Epithelial cell of esophagus (primary cell): ENCODE data around the gene GPC4.

Source experiments
- DNase-seq: peaks from one replicate; pipeline ENCODE4 v3.0.0; 2010; ENCODE audit warnings: low read depth
- H3K4me3 ChIP-seq: 2 replicates; pipeline ENCODE4 v1.5.1; 2011; ENCODE audit warnings: mild to moderate bottlenecking, low read length, control low read depth
- TF ChIP-seq, protein P1 (sequence below): IDR thresholded peaks from 2 replicates; pipeline ENCODE4 v1.5.1; 2011; ENCODE audit warnings: low read depth, mild to moderate bottlenecking, low read length, control low read depth, inconsistent platforms; ENCODE audit not compliant: insufficient read depth; ENCODE audit errors: missing control alignments

Gene GPC4

DNA sequence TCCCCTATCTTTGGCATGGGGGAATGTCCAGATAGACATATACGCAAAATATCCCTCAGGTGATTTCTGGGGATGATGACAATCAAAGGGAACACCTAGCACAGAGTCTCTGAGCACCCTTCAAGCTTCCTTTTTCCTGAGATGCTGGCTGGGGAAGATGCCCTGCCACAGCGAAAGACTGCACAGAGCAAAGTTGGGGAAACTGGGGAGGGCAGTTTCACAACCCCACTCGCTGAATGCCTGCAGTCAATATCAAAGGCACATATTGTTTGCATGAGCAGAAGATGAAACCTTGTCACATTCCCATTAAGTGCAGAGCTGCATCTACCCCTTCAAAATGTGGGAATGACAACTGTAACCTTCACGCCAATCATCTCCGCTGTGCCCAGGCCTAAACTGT lies 2.6 kb downstream of the GPC4 start:
- no peak for DNase-seq
- TF ChIP-seq, protein P1, sequence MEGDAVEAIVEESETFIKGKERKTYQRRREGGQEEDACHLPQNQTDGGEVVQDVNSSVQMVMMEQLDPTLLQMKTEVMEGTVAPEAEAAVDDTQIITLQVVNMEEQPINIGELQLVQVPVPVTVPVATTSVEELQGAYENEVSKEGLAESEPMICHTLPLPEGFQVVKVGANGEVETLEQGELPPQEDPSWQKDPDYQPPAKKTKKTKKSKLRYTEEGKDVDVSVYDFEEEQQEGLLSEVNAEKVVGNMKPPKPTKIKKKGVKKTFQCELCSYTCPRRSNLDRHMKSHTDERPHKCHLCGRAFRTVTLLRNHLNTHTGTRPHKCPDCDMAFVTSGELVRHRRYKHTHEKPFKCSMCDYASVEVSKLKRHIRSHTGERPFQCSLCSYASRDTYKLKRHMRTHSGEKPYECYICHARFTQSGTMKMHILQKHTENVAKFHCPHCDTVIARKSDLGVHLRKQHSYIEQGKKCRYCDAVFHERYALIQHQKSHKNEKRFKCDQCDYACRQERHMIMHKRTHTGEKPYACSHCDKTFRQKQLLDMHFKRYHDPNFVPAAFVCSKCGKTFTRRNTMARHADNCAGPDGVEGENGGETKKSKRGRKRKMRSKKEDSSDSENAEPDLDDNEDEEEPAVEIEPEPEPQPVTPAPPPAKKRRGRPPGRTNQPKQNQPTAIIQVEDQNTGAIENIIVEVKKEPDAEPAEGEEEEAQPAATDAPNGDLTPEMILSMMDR, result no peak
- H3K4me3 ChIP-seq, result no peak overlapping the region

DNA sequence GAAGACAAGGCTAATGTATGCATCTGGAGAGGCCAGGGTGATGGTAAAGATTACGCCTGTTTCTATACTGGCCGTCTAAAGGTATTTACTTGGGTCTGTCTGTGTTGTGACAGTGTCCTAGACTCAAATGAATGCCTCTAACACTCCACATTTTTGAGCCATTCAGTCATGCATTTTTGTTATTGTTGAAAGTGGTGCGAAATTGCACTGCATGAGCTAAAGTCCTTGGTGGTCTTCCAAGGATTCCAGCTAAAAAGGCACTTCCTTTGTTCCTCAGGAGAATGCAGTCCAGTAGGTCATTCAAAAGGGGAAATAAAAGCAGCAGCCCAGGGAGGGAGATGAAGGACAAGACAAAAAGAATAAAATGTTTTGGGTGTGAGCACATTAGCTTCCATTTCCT lies 3.0 kb downstream of the GPC4 start:
- no peak overlapping the region for H3K4me3 ChIP-seq
- TF ChIP-seq, protein P1, result no peak

DNA sequence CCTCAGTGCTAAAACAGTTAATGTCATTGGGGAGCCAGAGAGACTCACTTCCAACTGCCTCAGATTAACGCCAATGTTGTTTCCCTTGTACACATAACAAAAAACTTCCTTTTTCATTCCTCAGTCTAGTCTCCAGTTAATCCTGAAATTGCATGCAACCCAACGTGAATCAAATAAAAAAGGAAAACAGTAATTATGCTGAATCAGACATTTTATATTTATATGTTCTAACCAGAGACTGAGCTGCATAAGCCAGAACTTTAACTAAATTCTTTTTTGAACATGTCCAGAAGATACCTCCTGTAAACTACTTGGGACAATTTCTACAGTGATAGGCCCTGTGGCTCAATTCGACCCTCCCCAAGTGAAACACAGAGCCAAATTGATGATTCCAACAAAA lies 4.7 kb downstream of the GPC4 start:
- H3K4me3 ChIP-seq, result no peak overlapping the region
- TF ChIP-seq, protein P1, result no peak
- DNase-seq, result no peak

More for the DNA sequence above, 3.0 kb downstream of the GPC4 start:
- no peak for DNase-seq

DNA sequence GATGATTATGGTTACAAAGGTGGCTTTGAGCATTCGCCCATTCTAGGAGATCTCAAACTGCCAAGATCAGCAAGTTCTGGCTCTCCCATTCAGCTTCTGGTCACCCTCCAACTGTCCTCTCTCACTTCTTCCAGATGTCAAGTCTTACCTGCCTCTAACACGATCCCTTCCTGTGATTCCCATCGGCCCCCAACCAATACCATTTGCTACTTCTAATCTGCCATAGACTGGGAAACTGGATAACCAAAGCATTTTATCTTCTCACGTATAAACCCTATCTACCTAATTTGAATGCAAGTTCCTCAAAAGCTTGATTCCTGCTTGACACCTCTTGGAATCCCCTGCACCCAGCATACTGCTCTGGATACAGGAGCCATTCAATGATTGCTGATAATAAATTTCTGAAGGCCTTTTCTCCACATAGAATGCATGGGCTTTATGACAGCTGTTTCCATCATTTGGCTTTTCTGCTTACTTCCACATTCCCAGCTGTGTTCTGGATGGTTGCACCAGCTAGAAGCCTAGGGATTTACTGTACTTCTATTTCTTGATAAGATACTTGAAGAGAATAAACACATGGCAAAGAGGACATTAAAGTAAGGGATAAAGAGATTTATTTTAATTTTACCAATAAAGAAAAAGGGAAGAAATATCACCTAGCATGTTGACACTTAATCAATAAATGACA lies 9.6 kb downstream of the GPC4 start:
- no peak overlapping the region for H3K4me3 ChIP-seq
- TF ChIP-seq, protein P1, result no peak
- no peak for DNase-seq

DNA sequence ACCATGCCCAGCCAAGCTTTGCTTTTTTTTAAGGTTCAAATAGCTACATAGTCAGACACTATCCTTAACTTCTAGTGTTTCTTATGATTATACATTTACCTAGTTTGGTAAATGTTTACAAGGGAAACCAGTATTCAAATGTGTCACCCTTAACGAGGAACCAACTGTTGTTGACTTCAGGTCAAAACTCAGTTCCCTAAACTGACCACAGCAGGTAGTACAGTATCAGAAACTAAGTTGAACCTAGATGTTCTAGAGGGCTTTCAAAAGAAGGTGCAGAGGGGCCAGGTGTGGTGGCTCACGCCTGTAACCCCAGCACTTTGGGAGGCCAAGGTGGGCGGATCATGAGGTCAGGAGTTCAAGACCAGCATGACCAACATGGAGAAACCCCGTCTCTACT lies 11.3 kb downstream of the GPC4 start:
- TF ChIP-seq, protein P1, result no peak
- no peak overlapping the region for H3K4me3 ChIP-seq
- no peak for DNase-seq

DNA sequence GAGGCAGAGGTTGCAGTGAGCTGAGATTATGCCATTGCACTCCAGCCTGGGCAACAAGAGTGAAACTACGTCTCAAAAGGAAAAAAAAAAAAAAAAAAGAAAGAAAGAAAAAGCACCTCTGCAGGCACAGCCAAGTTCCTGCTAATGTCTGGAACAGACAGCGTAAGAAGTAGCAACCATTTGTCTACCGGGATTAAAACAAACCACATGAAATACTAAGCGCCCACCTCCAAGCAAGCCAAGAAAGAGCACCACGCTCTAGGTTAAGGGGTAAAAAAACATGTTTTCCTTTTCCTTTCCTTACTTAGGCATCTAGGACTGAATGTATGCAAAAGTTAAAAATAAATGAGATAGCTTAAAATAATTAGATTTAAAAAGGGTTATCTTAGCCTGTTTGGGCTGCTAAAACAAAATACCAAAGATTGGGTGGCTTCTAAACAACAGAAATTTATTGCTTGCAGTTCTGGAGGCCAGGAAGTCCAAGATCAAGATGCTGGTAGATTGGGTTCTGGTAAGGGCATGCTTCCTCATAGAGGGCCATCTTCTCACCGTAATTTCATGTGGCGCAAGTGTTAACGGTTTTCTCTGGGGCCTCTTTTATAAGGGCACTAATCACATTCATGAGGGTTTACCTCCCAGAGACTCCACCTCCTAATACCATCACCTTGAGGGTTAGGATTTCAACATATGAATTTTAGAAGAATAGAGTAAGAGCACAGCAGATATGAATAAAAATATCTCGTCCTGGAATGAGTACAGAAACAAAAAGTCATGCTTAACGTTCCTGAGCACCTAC lies 12.3 kb downstream of the GPC4 start:
- DNase-seq, result no peak
- TF ChIP-seq, protein P1, result no peak

More for the DNA sequence above, 12.3 kb downstream of the GPC4 start:
- H3K4me3 ChIP-seq, result no peak overlapping the region
